Omental fat pad (tissue), 4 donors: Measurements from ENCODE around the gene HIBADH. TPM values are rescaled to one million over a fixed set of nuclear protein-coding genes. Genes with fewer than 3 reads are reported as not detected.

Source experiments
- ATAC-seq: fragments of 150-250 bp; one replicate; pipeline ENCODE4 v1.9.1; 2016; ENCODE audit warnings: mild to moderate bottlenecking, moderate library complexity; ENCODE audit not compliant: low FRiP score
- DNase-seq: peaks from one replicate; pipeline ENCODE4 v3.0.0-alpha.2; 2019; ENCODE audit warnings: low spot score
- total RNA-seq, 4 donors: library from RNA; depleted of rRNA; stranded (reverse); fragments of >200 nt; gene quantifications; one replicate each; pipeline ENCODE4 v1.1.0, GENCODE V29; 2016
- TF ChIP-seq, protein P1 (sequence below), 3 donors: fragments of 450-650 bp; IDR thresholded peaks; one replicate each; pipeline ENCODE4 v1.5.1; 2016 to 2017; ENCODE audit warnings: antibody characterized with exemption in 3 of 3, mild to moderate bottlenecking in 3 of 3, moderate library complexity in 2 of 3

Gene HIBADH
- total RNA-seq, 4 donors from 2014 or later: 35.9 to 71.5 (median 58.6) TPM

- DNase-seq: no peak
- TF ChIP-seq, protein P1, sequence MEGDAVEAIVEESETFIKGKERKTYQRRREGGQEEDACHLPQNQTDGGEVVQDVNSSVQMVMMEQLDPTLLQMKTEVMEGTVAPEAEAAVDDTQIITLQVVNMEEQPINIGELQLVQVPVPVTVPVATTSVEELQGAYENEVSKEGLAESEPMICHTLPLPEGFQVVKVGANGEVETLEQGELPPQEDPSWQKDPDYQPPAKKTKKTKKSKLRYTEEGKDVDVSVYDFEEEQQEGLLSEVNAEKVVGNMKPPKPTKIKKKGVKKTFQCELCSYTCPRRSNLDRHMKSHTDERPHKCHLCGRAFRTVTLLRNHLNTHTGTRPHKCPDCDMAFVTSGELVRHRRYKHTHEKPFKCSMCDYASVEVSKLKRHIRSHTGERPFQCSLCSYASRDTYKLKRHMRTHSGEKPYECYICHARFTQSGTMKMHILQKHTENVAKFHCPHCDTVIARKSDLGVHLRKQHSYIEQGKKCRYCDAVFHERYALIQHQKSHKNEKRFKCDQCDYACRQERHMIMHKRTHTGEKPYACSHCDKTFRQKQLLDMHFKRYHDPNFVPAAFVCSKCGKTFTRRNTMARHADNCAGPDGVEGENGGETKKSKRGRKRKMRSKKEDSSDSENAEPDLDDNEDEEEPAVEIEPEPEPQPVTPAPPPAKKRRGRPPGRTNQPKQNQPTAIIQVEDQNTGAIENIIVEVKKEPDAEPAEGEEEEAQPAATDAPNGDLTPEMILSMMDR (IDR thresholded peaks at IDR 0.05): no peak
- ATAC-seq: no peak
Measured at GRCh38 chr7:27593226-27593625, 69.5 kb downstream of the HIBADH start.

- TF ChIP-seq, protein P1 (IDR thresholded peaks at IDR 0.05): no peak
- DNase-seq: no peak
- no peak for ATAC-seq
Measured at GRCh38 chr7:27590416-27590815, 72.3 kb downstream of the HIBADH start.

DNA sequence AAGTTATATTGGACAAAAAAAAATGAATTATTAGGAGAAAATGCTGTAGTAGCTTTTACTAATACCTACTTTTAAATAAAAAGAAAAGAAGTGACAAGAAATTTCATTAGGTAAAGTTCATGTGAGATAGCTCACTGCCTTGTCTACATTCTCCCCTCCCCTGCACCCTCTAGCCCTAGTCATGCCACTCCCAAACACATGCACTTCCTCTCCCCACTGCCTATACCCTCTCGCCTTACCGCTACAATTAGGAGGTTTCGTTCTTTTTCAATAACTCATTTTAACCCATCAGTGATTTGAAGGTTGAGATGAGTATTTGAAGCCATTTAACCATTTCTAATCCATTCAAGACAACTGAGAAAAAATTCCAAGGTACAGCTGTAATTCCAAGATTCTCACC is 75.3 kb downstream of the HIBADH start:
- DNase-seq (no peak), ATAC-seq (no peak)
- TF ChIP-seq, protein P1 (IDR thresholded peaks at IDR 0.05): no peak

DNA sequence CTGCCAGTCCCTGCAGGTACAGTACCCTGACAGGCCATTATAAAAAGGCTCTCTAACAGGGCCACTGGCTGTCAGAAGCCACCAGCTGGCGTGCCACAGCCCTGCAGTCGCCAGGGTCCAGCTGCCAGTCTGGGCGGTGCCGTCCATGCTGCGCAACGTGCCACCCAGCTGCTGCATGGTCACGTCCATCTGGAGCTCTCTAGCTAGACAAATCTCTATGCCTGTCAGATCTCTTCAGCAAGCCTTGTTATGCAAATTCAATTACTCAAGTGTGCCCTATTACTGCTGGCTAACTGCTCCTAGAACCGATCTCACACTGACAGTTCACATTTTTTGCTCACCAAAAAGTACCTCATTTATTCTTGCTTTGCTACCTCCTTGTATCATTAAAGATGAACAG is 75.9 kb downstream of the HIBADH start:
- DNase-seq: no peak
- ATAC-seq: no peak
- TF ChIP-seq, protein P1 (IDR thresholded peaks at IDR 0.05): no peak

GRCh38 chr7:27585781-27586447 is 76.8 kb downstream of the HIBADH start:
- TF ChIP-seq, protein P1 (IDR thresholded peaks at IDR 0.05): no peak
- DNase-seq: no peak
- no peak for ATAC-seq

GRCh38 chr7:27581906-27582305 is 80.8 kb downstream of the HIBADH start:
- TF ChIP-seq, protein P1 (IDR thresholded peaks at IDR 0.05): no peak
- DNase-seq: no peak
- no peak for ATAC-seq

GRCh38 chr7:27581119-27581518 is 81.6 kb downstream of the HIBADH start:
- TF ChIP-seq, protein P1 (IDR thresholded peaks at IDR 0.05): no peak
- ATAC-seq: no peak
- no peak for DNase-seq
